ENCODE measurements around the gene CPSF3.

Gene CPSF3

DNA sequence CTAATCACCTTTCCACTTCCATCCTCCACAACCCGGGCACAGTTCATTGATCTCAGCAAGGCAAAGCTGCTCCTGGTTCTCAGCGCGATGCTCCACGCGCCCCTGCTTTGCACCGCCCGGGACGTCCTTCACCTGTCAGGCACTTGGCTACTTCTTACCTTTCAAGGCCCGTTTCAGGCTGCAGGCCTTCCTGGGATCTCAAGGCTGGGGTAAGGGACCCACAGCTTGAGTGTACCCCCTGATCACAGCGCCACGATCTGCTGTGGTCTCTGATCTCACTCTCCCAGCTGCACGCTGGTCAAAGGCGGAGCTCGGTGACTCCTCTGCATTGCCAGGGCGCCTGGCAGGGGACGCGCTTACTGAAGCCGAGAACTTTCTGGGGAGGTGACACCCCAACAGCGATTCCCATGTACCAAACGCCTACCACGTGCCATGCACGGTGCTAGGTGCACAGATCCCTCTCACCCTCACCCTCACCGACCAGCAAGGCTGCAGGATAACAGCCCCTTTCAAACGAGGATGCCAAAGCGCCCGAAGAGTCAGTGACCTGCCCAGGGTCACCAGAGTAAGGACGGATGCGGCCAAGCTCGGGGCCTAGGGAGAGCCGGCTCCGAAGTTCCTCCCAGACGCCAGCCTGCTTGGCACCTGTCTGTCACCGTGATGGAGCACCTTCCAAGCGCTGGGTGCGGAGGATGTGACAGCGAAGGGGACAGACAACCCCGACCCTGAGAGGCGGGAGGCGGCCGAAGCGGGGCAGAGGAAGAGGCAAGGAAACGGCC is 944 bp upstream of the CPSF3 start:
- no peak for TF ChIP-seq ARNT (IDR thresholded peaks at IDR 0.05)
- TF ChIP-seq CTBP1 (IDR thresholded peaks at IDR 0.05; ENCODE audit: borderline replicate concordance), result no peak
- TF ChIP-seq BHLHE40 (IDR thresholded peaks at IDR 0.05; ENCODE audit: borderline replicate concordance), result no peak
- no peak for TF ChIP-seq HDGF (IDR thresholded peaks at IDR 0.05; ENCODE audit: borderline replicate concordance)
- TF ChIP-seq ZNF384 (IDR thresholded peaks at IDR 0.05), result no peak
- TF ChIP-seq, protein P1, sequence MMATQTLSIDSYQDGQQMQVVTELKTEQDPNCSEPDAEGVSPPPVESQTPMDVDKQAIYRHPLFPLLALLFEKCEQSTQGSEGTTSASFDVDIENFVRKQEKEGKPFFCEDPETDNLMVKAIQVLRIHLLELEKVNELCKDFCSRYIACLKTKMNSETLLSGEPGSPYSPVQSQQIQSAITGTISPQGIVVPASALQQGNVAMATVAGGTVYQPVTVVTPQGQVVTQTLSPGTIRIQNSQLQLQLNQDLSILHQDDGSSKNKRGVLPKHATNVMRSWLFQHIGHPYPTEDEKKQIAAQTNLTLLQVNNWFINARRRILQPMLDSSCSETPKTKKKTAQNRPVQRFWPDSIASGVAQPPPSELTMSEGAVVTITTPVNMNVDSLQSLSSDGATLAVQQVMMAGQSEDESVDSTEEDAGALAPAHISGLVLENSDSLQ (IDR thresholded peaks at IDR 0.05), result peak; percentile 94
- TF ChIP-seq L3MBTL2 (conservative IDR thresholded peaks at IDR 0.05), result peak; percentile 66
- TF ChIP-seq TARDBP (IDR thresholded peaks at IDR 0.05), result no peak
- no peak for TF ChIP-seq NFRKB (IDR thresholded peaks at IDR 0.05)
- peak; percentile 27 for DNase-seq (ENCODE audit: extremely low spot score)
- ChIA-PET POLR2A (interaction anchor here (1.0 to 1.1 kb wide), 2 partner anchors 21 to 208 kb away, joined by 3 to 4 read pairs; partner anchors contain the start of gene YWHAQ), CTCF (interaction anchor here (0.6 to 1.1 kb wide), 3 partner anchors 52 to 576 kb away, joined by 3 read pairs; partner anchors contain the start of gene ASAP2)

DNA sequence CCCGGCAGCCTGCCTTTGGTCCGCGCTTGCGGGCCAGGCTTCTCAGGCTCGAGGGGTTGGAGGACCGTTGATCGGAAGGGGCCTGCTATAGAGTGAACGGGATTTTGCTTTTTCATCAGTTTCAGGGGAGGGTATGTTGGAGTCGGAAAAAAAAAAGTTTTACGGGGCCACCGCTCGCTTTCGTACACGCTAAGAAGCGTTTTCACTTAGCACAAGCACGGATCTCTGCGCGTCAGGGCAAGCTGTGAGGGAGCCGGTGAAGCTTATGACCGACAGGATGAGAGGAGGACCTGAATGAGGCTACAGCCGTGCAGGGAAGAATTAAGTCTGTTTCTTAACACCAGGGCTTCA is 443 bp downstream of the CPSF3 start:
- CTCF ChIA-PET, result no interaction called here
- TF ChIP-seq LEF1 (IDR thresholded peaks at IDR 0.05; ENCODE audit: borderline replicate concordance) (no peak), FOXM1 (IDR thresholded peaks at IDR 0.05; ENCODE audit: borderline replicate concordance) (no peak), TARDBP (IDR thresholded peaks at IDR 0.05) (no peak), BHLHE40 (IDR thresholded peaks at IDR 0.05; ENCODE audit: borderline replicate concordance) (no peak), SP1 (IDR thresholded peaks at IDR 0.05) (no peak), ARNT (IDR thresholded peaks at IDR 0.05) (no peak), FOXK2 (IDR thresholded peaks at IDR 0.05) (no peak), FOXA1 (IDR thresholded peaks at IDR 0.05) (no peak)
- DNase-seq (ENCODE audit: extremely low spot score), result no peak
- POLR2A ChIA-PET, result interaction anchor here (1.1 to 1.5 kb wide), 2 partner anchors 132 to 207 kb away, joined by 4 read pairs; partner anchors contain the start of genes ADAM17 and YWHAQ

DNA sequence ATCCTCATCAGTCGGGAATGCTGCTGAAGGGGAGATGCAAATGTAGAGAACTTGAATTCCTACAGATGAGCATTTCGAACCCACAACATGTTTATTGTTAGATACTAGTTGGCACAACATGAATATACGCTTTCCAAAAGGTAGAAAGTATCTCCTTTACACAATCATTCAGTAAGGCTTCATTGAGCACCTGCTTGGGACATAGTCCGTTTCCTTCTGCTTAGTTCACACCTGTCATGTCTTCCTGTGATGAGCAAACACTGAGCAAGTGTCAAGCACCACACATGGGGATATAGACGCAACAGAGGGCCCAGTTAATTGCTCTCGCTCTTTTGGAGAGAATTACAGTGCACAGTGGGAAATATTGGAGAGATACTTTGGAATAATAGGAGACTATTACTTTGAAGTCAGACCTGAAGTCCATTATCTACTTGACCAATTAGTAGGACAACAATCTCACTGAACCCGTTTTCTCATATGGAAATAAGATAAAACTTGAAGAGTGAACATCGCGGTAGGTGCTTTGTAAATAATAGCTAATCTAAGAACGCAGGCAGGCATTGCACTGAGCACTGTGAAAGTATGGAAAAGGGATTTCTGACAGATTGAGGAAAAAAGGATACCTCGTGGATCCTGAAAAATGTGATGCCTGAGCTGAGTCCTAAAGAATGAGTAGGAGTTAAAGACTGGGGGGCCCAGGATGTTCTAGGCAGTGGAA is 1.2 kb downstream of the CPSF3 start:
- TF ChIP-seq FOXK2 (IDR thresholded peaks at IDR 0.05) (no peak), FOXM1 (IDR thresholded peaks at IDR 0.05; ENCODE audit: borderline replicate concordance) (no peak)
- no peak for DNase-seq (ENCODE audit: extremely low spot score)
- ChIA-PET CTCF (no interaction called here), POLR2A (interaction anchor here (1.5 kb wide), 1 partner anchor 131 kb away, joined by 4 read pairs; the partner anchor contains the start of gene ADAM17)

DNA sequence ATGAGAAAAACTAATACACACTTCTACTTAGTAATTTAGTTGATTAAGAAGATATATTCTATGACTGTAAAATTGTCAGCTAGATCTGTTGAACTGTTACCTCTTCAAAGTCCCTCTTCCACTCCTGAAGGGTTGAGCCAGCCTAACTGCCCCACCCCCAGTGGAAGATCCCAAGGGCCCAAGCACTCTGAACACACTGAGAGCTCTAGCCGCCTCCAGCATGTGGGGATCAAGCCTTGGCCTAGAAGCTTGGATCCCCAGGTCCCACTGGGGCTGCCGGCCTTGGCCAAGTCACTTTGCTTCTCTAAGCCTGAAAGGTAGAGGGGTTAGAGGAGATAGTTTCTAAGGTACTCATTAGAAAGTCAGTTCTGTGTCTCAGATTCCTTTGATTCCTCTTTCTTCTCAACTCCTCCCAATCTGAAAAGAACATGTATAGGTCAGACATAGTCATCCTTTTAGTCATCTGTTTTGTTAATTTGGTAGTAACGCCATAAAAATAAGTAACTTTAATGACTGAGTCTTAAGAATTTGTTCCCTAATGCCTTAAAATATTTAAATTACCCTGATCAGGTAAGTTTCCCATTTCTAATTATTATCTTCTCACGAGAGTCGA is 5.6 kb downstream of the CPSF3 start:
- ChIA-PET CTCF (no interaction called here), POLR2A (no interaction called here)
- no peak for DNase-seq (ENCODE audit: extremely low spot score)
- TF ChIP-seq ARNT (IDR thresholded peaks at IDR 0.05) (no peak), FOXK2 (IDR thresholded peaks at IDR 0.05) (no peak), SUZ12 (IDR thresholded peaks at IDR 0.05) (no peak), CTBP1 (IDR thresholded peaks at IDR 0.05; ENCODE audit: borderline replicate concordance) (no peak), HDGF (IDR thresholded peaks at IDR 0.05; ENCODE audit: borderline replicate concordance) (no peak), ZNF384 (IDR thresholded peaks at IDR 0.05) (no peak), TARDBP (IDR thresholded peaks at IDR 0.05) (no peak), L3MBTL2 (conservative IDR thresholded peaks at IDR 0.05) (no peak)

DNA sequence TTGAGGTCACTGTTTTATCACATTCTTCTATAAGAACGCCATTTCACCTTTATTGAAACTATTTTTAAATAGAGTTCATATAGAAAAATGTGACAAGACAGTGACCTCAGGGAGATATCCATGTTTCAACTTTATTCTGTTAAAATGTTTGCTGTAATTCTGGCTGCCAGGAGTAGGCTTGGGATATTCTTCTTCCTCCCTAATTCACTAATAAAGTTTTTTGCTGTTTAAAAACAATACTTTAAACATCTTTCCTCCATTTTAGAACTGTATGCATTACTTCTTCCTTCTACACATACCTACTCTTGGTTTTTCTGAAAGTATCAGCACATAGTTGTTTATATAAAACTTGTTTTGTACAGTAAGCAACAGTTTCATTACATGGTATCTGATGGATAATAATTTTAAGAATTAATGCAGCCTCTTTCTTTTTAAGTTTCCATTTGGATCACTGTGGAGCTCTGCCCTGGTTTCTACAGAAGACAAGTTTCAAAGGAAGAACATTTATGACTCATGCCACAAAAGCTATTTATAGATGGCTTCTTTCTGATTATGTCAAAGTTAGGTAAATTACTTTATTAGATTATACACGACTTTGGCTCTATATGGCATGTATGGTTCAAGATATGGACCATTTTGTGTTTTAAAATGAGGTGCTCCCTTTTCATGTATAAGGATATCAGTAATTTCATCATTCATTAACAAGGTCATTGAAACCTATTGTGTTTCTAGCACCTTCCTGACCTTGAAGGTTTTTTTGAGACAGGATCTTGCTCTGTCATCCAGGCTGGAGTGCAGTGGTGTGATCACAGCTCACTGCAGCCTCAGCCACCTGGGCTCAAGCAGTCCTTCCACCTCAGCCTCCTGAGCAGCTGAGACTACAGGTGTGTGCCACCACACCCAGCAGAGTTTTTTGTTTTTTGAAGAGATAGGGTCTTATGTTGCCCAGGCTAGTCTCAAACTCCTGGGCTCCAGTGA is 7.2 kb downstream of the CPSF3 start:
- no peak for TF ChIP-seq CTBP1 (IDR thresholded peaks at IDR 0.05; ENCODE audit: borderline replicate concordance)
- no peak for TF ChIP-seq ELF4 (IDR thresholded peaks at IDR 0.05)
- no peak for TF ChIP-seq SUZ12 (IDR thresholded peaks at IDR 0.05)
- no peak for TF ChIP-seq L3MBTL2 (conservative IDR thresholded peaks at IDR 0.05)
- no peak for TF ChIP-seq TARDBP (IDR thresholded peaks at IDR 0.05)
- TF ChIP-seq FOXK2 (IDR thresholded peaks at IDR 0.05), result no peak
- no peak for TF ChIP-seq BHLHE40 (IDR thresholded peaks at IDR 0.05; ENCODE audit: borderline replicate concordance)
- no peak for TF ChIP-seq ZNF384 (IDR thresholded peaks at IDR 0.05)
- no peak for TF ChIP-seq HDGF (IDR thresholded peaks at IDR 0.05; ENCODE audit: borderline replicate concordance)
- no peak for TF ChIP-seq NFRKB (IDR thresholded peaks at IDR 0.05)
- no peak for TF ChIP-seq ARNT (IDR thresholded peaks at IDR 0.05)
- ChIA-PET POLR2A (no interaction called here), CTCF (interaction anchor here (1.0 kb wide), 1 partner anchor 291 kb away, joined by 3 read pairs; no protein-coding TSS in a partner anchor)
- DNase-seq (ENCODE audit: extremely low spot score), result no peak

DNA sequence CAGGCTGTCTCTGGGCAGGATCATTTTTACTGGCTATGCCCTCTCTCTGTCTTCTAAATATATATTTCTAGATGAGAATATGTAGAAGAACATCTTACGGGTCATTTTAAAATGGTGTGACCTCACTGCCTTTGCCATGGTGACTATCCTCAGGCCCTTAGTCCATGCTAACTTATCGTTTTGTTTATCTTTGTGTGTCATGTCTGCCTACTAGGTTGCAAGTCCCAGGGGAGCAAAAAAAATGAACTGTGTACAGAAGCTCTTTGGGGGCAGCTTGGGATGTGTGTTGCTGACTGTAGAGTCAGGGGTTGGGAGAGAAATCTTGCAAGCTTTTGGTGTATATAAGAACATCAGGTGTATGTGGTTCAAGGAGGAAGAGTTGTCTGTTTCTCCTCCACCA is 11.0 kb downstream of the CPSF3 start:
- no peak for TF ChIP-seq TARDBP (IDR thresholded peaks at IDR 0.05)
- no peak for TF ChIP-seq ZNF384 (IDR thresholded peaks at IDR 0.05)
- no peak for TF ChIP-seq ARNT (IDR thresholded peaks at IDR 0.05)
- TF ChIP-seq L3MBTL2 (conservative IDR thresholded peaks at IDR 0.05), result no peak
- no peak for TF ChIP-seq ELF4 (IDR thresholded peaks at IDR 0.05)
- TF ChIP-seq LEF1 (IDR thresholded peaks at IDR 0.05; ENCODE audit: borderline replicate concordance), result no peak
- TF ChIP-seq, protein P1 (IDR thresholded peaks at IDR 0.05), result no peak
- TF ChIP-seq BHLHE40 (IDR thresholded peaks at IDR 0.05; ENCODE audit: borderline replicate concordance), result no peak
- TF ChIP-seq SUZ12 (IDR thresholded peaks at IDR 0.05), result no peak
- no peak for TF ChIP-seq NFRKB (IDR thresholded peaks at IDR 0.05)
- TF ChIP-seq FOXA1 (IDR thresholded peaks at IDR 0.05), result no peak
- TF ChIP-seq HDGF (IDR thresholded peaks at IDR 0.05; ENCODE audit: borderline replicate concordance), result no peak
- TF ChIP-seq FOXM1 (IDR thresholded peaks at IDR 0.05; ENCODE audit: borderline replicate concordance), result no peak
- ChIA-PET POLR2A (no interaction called here), CTCF (no interaction called here)
- DNase-seq (ENCODE audit: extremely low spot score), result no peak

All from HEK293T (cell line).